Caco-2 (cell line): ENCODE measurements around the gene IQSEC2. TPM values are rescaled to one million over a fixed set of nuclear protein-coding genes. Genes with fewer than 3 reads are reported as not detected.

ENCODE experiments used
- BruUV-seq: library from RNA; stranded (reverse); fragments of 400-500 nt; replicated peaks from 2 replicates; lab custom pipeline; 2021; lab: Mats Ljungman, UMichigan
- CTCF ChIA-PET: fragments of 300-600 bp; sonication (Branson Sonifier 250); formaldehyde crosslinking; loops from one replicate; lab custom pipeline; 2022; ENCODE audit warnings: antibody characterized with exemption; lab: Charles Lee
- POLR2A ChIA-PET: fragments of 300-600 bp; sonication (Branson Sonifier 250); formaldehyde crosslinking; loops from one replicate; lab custom pipeline; 2022; ENCODE audit warnings: antibody characterized with exemption; lab: Charles Lee
- DNase-seq, 2 experiments: peaks; one replicate each; pipeline versions ENCODE4 v3.0.0 to v3.0.0-alpha.2; 2020 to 2022
- H3K27me3 ChIP-seq: replicated peaks from 2 replicates; pipeline ENCODE4 v1.6.0; 2011; ENCODE audit warnings: low read length; ENCODE audit not compliant: control insufficient read depth, insufficient read depth
- H3K36me3 ChIP-seq: 2 replicates; pipeline ENCODE4 v1.5.1; 2011; ENCODE audit warnings: low read length; ENCODE audit not compliant: control insufficient read depth, insufficient read depth
- H3K4me1 ChIP-seq: fragments of 250-450 bp; sonication (Bioruptor Pico); 2 replicates; pipeline ENCODE4 v1.5.1; 2020; ENCODE audit warnings: mild to moderate bottlenecking
- H3K4me3 ChIP-seq: 2 replicates; pipeline ENCODE4 v1.5.1; 2011; ENCODE audit warnings: low read depth, mild to moderate bottlenecking, control low read depth, low read length
- H3K9me3 ChIP-seq: fragments of 250-450 bp; sonication (Bioruptor Pico); 2 replicates; pipeline ENCODE4 v1.5.1; 2020; ENCODE audit warnings: mild to moderate bottlenecking, moderate library complexity
- H3K27ac Mint-ChIP-seq: one replicate; pipeline ENCODE4 v1.8.0; 2022; ENCODE audit warnings: mixed read lengths; ENCODE audit not compliant: unreplicated experiment
- H3K27me3 Mint-ChIP-seq: one replicate; pipeline ENCODE4 v1.8.0; 2022; ENCODE audit warnings: mixed read lengths; ENCODE audit not compliant: insufficient read depth, unreplicated experiment
- H3K36me3 Mint-ChIP-seq: one replicate; pipeline ENCODE4 v1.8.0; 2022; ENCODE audit warnings: mild to moderate bottlenecking, mixed read lengths; ENCODE audit not compliant: insufficient read depth, unreplicated experiment
- H3K4me1 Mint-ChIP-seq: one replicate; pipeline ENCODE4 v1.8.0; 2022; ENCODE audit warnings: low read depth, mixed read lengths; ENCODE audit not compliant: unreplicated experiment
- H3K4me3 Mint-ChIP-seq: one replicate; pipeline ENCODE4 v1.8.0; 2022; ENCODE audit warnings: mild to moderate bottlenecking, moderate library complexity, mixed read lengths; ENCODE audit not compliant: unreplicated experiment
- H3K9me3 Mint-ChIP-seq: one replicate; pipeline ENCODE4 v1.8.0; 2022; ENCODE audit warnings: mixed read lengths; ENCODE audit not compliant: unreplicated experiment
- intact Hi-C: fragments of 100-400 bp; cut with micrococcal nuclease; formaldehyde crosslinking; loops from one replicate; pipeline ENCODE4 v1.10.0; 2022; ENCODE audit not compliant: unreplicated experiment
- total RNA-seq: library from RNA; stranded (reverse); gene quantifications from 2 replicates; pipeline ENCODE4 v1.2.3, GENCODE V29; 2022
- TF ChIP-seq, protein P1 (sequence below), 2 experiments: fragments of 200-600 bp in 1 of 2; IDR thresholded peaks; 1 replicate in 1 of 2; 2 replicates in 1 of 2; pipeline versions ENCODE4 v1.5.1 to v1.8.0; 2011 to 2022; ENCODE audit warnings: antibody characterized with exemption in 1 of 2, control low read depth in 1 of 2, inconsistent platforms in 1 of 2, low read depth in 1 of 2, low read length in 1 of 2, mild to moderate bottlenecking in 1 of 2, moderate library complexity in 1 of 2; ENCODE audit not compliant: insufficient read depth in 1 of 2, severe bottlenecking in 1 of 2, unreplicated experiment in 1 of 2

Gene IQSEC2
- total RNA-seq, 1 experiment from 2014 or later: 1.8 TPM

DNA sequence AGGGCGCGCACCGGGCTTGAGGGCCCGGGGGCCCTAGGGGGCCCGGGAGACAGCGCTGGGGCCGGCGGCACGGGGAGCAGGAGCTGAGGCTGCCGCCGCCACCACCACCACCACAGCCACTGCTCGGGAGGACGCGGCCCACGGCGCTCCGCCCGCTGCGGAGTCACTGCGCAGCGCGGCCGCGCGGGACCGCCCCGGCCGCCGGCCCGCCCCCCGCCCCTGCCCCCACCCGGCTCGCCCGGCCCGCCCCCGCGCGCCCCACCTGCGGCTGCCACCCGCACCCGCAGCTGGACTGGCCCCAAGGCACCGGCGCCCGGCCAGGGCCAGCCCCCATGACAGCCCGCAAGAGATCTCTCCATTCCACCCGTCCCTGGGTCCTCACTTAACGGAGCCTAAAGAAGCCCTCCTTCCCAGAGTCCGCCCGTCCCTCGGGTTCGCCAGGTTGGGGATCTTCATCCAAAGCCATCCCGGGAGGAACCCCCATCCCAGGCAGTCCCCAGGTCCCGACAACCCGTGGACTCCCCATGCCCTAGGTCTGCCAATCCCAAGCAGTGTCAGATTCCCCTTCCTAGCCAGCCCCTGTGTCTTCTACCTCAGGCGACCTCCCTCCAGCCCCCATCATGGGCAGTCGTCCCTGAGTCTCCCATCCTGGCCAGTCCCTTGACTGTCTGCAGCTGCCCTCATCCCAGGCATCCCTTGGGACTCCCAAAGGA is 40.0 kb upstream of the IQSEC2 start:
- no peaks in the 10 kb centered on the region for H3K4me1 ChIP-seq
- no TSS peak for BruUV-seq
- intact Hi-C loops: no loop called here
- H3K36me3 ChIP-seq: no peaks in the 10 kb centered on the region
- H3K4me3 Mint-ChIP-seq: peak overlapping the region; percentile 70
- H3K27me3 ChIP-seq: no peaks in the 10 kb centered on the region; the same call in 1 of the 2 replicates
- DNase-seq: no peak
- no peaks in the 10 kb centered on the region for H3K36me3 Mint-ChIP-seq
- H3K9me3 Mint-ChIP-seq: no peaks in the 10 kb centered on the region
- H3K4me1 Mint-ChIP-seq: peaks cover 11% of the 10 kb centered on the region
- peak overlapping the region; percentile 39 for H3K4me3 ChIP-seq
- H3K9me3 ChIP-seq: no peaks in the 10 kb centered on the region
- H3K27ac Mint-ChIP-seq: no peak overlapping the region
- TF ChIP-seq, protein P1, sequence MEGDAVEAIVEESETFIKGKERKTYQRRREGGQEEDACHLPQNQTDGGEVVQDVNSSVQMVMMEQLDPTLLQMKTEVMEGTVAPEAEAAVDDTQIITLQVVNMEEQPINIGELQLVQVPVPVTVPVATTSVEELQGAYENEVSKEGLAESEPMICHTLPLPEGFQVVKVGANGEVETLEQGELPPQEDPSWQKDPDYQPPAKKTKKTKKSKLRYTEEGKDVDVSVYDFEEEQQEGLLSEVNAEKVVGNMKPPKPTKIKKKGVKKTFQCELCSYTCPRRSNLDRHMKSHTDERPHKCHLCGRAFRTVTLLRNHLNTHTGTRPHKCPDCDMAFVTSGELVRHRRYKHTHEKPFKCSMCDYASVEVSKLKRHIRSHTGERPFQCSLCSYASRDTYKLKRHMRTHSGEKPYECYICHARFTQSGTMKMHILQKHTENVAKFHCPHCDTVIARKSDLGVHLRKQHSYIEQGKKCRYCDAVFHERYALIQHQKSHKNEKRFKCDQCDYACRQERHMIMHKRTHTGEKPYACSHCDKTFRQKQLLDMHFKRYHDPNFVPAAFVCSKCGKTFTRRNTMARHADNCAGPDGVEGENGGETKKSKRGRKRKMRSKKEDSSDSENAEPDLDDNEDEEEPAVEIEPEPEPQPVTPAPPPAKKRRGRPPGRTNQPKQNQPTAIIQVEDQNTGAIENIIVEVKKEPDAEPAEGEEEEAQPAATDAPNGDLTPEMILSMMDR (IDR thresholded peaks at IDR 0.05; ENCODE audit: insufficient read depth in 1 of 2, low read depth in 1 of 2, low read length in 1 of 2, severe bottlenecking in 1 of 2, unreplicated experiment in 1 of 2): no peak
- ChIA-PET CTCF (no interaction called here), POLR2A (no interaction called here)
- H3K27me3 Mint-ChIP-seq: peaks cover 21% of the 10 kb centered on the region

DNA sequence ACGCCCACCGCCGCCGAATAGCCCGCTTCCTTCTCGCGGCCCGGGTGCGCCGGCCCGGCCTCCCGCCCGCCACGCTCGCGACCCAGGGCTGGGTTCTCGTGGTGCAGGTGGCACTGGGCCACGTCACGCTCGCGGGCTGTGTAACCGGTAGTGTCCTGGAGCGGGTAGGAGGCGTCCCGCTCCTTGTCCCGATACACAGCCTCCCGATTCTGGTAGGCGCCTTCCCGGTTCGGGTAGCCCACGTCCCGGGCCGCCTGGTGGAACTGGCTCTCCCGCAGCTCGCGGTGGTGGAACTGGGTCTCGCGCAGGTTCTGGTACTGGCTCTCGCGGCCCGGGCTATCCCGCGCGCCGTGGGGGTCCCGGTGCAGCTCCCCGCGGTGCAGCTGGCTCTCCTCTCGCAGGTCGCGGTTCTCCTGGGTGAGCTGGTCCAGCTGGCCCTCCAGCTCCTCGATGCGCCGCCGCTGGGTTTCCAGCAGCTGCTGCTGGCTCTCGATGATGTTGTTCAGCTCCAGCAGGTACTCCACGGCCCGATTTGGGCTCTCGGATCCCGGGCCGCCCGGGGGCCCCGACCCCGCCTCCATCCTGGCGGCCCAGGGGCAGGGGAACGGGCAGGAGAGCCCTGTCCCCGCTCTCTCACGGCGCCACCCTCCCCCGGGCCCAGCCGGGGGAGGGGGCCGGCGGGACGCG is 39.3 kb upstream of the IQSEC2 start:
- H3K4me1 ChIP-seq: no peaks in the 10 kb centered on the region
- no TSS peak for BruUV-seq
- ChIA-PET POLR2A (no interaction called here), CTCF (no interaction called here)
- no peaks in the 10 kb centered on the region for H3K36me3 ChIP-seq
- Mint-ChIP-seq H3K27me3 (peaks cover 18% of the 10 kb centered on the region), H3K27ac (no peak overlapping the region), H3K36me3 (no peaks in the 10 kb centered on the region), H3K9me3 (no peaks in the 10 kb centered on the region), H3K4me1 (peaks cover 16% of the 10 kb centered on the region), H3K4me3 (peak overlapping the region; percentile 76)
- TF ChIP-seq, protein P1 (IDR thresholded peaks at IDR 0.05; ENCODE audit: insufficient read depth in 1 of 2, low read depth in 1 of 2, low read length in 1 of 2, severe bottlenecking in 1 of 2, unreplicated experiment in 1 of 2): no peak
- no peaks in the 10 kb centered on the region for H3K9me3 ChIP-seq
- intact Hi-C loops: no loop called here
- DNase-seq: no peak
- H3K27me3 ChIP-seq: no peaks in the 10 kb centered on the region; the same call in 1 of the 2 replicates
- peak overlapping the region; percentile 39 for H3K4me3 ChIP-seq

DNA sequence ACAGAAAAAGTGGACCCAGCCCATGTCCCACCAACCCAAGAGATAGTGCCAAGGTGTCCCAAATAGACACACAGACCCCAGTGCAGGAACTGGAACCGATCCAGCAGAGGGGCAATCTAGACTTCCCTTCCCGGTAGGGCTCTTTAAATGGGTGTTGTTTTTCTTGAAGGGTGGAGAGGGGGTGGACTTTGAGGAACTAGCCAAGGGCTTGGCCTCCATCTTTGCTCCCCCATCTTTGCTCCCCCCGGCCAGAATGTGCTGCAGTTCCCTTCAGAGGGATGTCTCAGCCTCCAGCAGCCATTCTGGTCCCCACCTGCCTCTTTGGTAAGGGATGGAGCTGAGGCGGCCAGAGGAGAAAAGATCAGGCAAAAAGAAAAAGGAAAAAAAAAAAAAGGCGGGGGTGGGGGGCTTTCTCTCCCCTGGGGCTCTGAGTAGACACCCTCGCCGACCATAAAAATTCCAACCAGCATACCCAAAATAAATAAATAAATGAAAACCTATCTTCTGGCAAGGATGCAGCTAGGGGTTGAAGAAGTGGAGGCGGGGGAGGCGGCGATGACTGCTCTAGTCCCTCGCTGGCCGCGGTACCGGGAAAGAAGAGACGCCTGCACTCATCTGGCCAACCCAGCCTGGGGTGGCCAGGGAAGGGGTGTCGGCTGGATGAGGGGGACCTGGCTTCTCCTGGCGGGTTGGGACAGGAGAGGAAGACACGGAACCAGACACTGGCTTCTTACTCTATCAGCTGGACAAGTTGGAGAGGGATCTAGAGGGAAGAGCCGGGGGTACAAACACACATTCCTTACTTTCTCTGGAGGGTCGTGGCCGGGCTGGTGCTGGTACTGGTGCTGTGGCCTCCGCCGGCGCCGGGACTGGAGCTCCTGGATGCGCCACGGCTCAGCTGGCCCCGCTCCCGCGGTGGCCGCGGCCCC is 38.5 kb upstream of the IQSEC2 start:
- TF ChIP-seq, protein P1 (IDR thresholded peaks at IDR 0.05; ENCODE audit: insufficient read depth in 1 of 2, low read depth in 1 of 2, low read length in 1 of 2, severe bottlenecking in 1 of 2, unreplicated experiment in 1 of 2): no peak
- no TSS peak for BruUV-seq
- no peak for DNase-seq
- Histone ChIP-seq H3K4me1 (no peaks in the 10 kb centered on the region), H3K9me3 (no peaks in the 10 kb centered on the region), H3K27me3 (no peaks in the 10 kb centered on the region; the same call in 1 of the 2 replicates), H3K4me3 (peak overlapping the region; percentile 10; the same call in 1 of the 2 replicates), H3K36me3 (no peaks in the 10 kb centered on the region)
- Mint-ChIP-seq H3K4me1 (peaks cover 17% of the 10 kb centered on the region), H3K4me3 (peak overlapping the region; percentile 76), H3K9me3 (no peaks in the 10 kb centered on the region), H3K27ac (no peak overlapping the region), H3K36me3 (no peaks in the 10 kb centered on the region), H3K27me3 (peaks cover 18% of the 10 kb centered on the region)
- POLR2A ChIA-PET: no interaction called here
- intact Hi-C loops: no loop called here
- CTCF ChIA-PET: no interaction called here
